ENCODE data around the gene DNAJC15.

DNA sequence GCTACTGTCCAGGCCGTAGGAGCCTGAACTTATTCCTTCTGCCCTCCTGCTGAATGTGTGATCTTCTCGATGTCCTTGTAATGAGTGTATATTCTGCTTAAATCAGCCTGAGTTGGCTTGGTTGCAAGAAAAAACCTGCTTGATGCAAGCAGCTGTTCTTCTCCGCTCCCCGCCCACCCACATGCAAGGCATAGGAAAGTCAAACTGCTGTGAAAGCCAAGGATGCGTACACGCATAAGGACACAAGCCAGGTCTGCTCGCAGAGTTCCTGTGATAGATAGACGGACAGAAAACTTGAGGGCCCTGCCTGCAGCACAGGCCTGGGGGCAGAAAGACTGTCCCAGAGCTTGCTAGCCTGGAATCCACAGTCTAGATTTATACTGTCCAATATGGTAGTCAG, 101.1 kb downstream of the DNAJC15 start:
- no peak for TF ChIP-seq EZH2 (IDR thresholded peaks at IDR 0.05)
- no peak for TF ChIP-seq CTCF (IDR thresholded peaks at IDR 0.05 in 2 of 3, conservative IDR thresholded peaks at IDR 0.05 in 1 of 3; ENCODE audit: borderline replicate concordance in 1 of 3, insufficient read depth in 1 of 3, low read depth in 2 of 3, low read length in 2 of 3)
- TF ChIP-seq FOSL1 (IDR thresholded peaks at IDR 0.05; ENCODE audit: low read depth): no peak
- no peak for TF ChIP-seq POLR2A (IDR thresholded peaks at IDR 0.05; ENCODE audit: borderline replicate concordance, extremely low read depth, insufficient read depth, insufficient read length)
- TF ChIP-seq REST (IDR thresholded peaks at IDR 0.05; ENCODE audit: low read depth): no peak
- no peak for TF ChIP-seq TCF7L2 (IDR thresholded peaks at IDR 0.05; ENCODE audit: borderline replicate concordance, extremely low read depth, insufficient read depth, insufficient read length)
- TF ChIP-seq SP1 (IDR thresholded peaks at IDR 0.05; ENCODE audit: low read depth): no peak
- TF ChIP-seq ZNF274 (IDR thresholded peaks at IDR 0.05; ENCODE audit: low read depth, low read length): no peak
- TF ChIP-seq RAD21 (IDR thresholded peaks at IDR 0.05; ENCODE audit: low read depth): no peak
- no peak for TF ChIP-seq POLR2AphosphoS5 (IDR thresholded peaks at IDR 0.05; ENCODE audit: low read depth, low read length)
- TF ChIP-seq ZFX (IDR thresholded peaks at IDR 0.05): no peak

Data from HCT116 (cell line).